ENCODE results near the gene DDX21.

- TF ChIP-seq POLR2A (IDR thresholded peaks at IDR 0.05) = no peak
- TF ChIP-seq CTCF (IDR thresholded peaks at IDR 0.05) = no peak
These were observed 577 bp upstream of the DDX21 start for GRCh38 chr10:68955355-68955831.
